OCI-LY7 (cell line): ENCODE data around the gene ANTXR1. TPM values are rescaled to one million over a fixed set of nuclear protein-coding genes. Genes with fewer than 3 reads are reported as not detected.

Experiments used
- BruUV-seq: library from RNA; stranded (reverse); fragments of 400-500 nt; replicated peaks from 2 replicates; lab custom pipeline; 2021; lab: Mats Ljungman, UMichigan
- CTCF ChIA-PET: fragments of 300-600 bp; sonication (Branson Sonifier 250); formaldehyde crosslinking; loops from one replicate; lab custom pipeline; 2022; ENCODE audit warnings: antibody characterized with exemption; ENCODE audit not compliant: unreplicated experiment; lab: Charles Lee
- POLR2A ChIA-PET: fragments of 300-600 bp; sonication (Branson Sonifier 250); formaldehyde crosslinking; loops from one replicate; lab custom pipeline; 2022; ENCODE audit warnings: antibody characterized with exemption; lab: Charles Lee
- DNase-seq: peaks from one replicate; pipeline ENCODE4 v3.0.0-alpha.2; 2015; ENCODE audit warnings: low spot score
- H2AFZ ChIP-seq: fragments of 200-600 bp; sonication (generic), shearing (Covaris generic); 2 replicates; pipeline ENCODE4 v1.6.1; 2014; ENCODE audit warnings: mild to moderate bottlenecking, antibody characterized with exemption, low read length, moderate library complexity
- H3K27ac ChIP-seq: fragments of 200-600 bp; sonication (generic); 2 replicates; pipeline ENCODE4 v1.5.1; 2014; ENCODE audit warnings: mixed run types, low read depth, mild to moderate bottlenecking, moderate library complexity, low read length, inconsistent platforms; ENCODE audit not compliant: poor library complexity, severe bottlenecking
- H3K36me3 ChIP-seq: fragments of 200-600 bp; sonication (generic); 2 replicates; pipeline ENCODE4 v1.6.1; 2014; ENCODE audit warnings: mild to moderate bottlenecking, antibody characterized with exemption, low read length, moderate library complexity, mixed read lengths; ENCODE audit not compliant: insufficient read depth
- H3K4me1 ChIP-seq: fragments of 200-600 bp; sonication (generic); 2 replicates; pipeline ENCODE4 v1.5.1; 2014; ENCODE audit warnings: mild to moderate bottlenecking, low read length; ENCODE audit not compliant: insufficient read depth, poor library complexity, severe bottlenecking
- H3K4me2 ChIP-seq: fragments of 200-600 bp; sonication (generic); 2 replicates; pipeline ENCODE4 v1.6.1; 2014; ENCODE audit warnings: mild to moderate bottlenecking, low read length
- H3K4me3 ChIP-seq: fragments of 200-600 bp; sonication (generic); 2 replicates; pipeline ENCODE4 v1.5.1; 2014; ENCODE audit warnings: mild to moderate bottlenecking, low read depth, low read length; ENCODE audit not compliant: poor library complexity, severe bottlenecking
- H3K79me2 ChIP-seq: fragments of 200-600 bp; sonication (generic); 2 replicates; pipeline ENCODE4 v1.6.1; 2016; ENCODE audit warnings: low read depth, mild to moderate bottlenecking, low read length, moderate library complexity, mixed read lengths; ENCODE audit not compliant: insufficient read depth
- H3K9me2 ChIP-seq: fragments of 200-600 bp; sonication (generic); 2 replicates; pipeline ENCODE4 v1.6.1; 2016; ENCODE audit warnings: mild to moderate bottlenecking, low read length, mixed read lengths; ENCODE audit not compliant: insufficient read depth
- H3K9me3 ChIP-seq: fragments of 200-600 bp; sonication (generic); 2 replicates; pipeline ENCODE4 v1.6.1; 2014; ENCODE audit warnings: mild to moderate bottlenecking, mixed run types, low read length, mixed read lengths
- H4K20me1 ChIP-seq: fragments of 200-600 bp; sonication (generic); 2 replicates; pipeline ENCODE4 v1.6.1; 2014; ENCODE audit warnings: mild to moderate bottlenecking, antibody characterized with exemption, low read length, moderate library complexity, mixed read lengths; ENCODE audit not compliant: insufficient read depth
- CTCF ChIP-seq: fragments of 200-600 bp; sonication (generic); conservative IDR thresholded peaks from 2 replicates; pipeline ENCODE4 v1.5.1; 2014; ENCODE audit warnings: mild to moderate bottlenecking, antibody characterized with exemption, low read length, moderate library complexity, mixed read lengths
- EZH2phosphoT487 ChIP-seq: fragments of 200-600 bp; sonication (generic); IDR thresholded peaks from 2 replicates; pipeline ENCODE4 v1.6.1; 2018; ENCODE audit warnings: low read depth, borderline replicate concordance, mild to moderate bottlenecking, mixed run types, antibody characterized with exemption, low read length, moderate library complexity, mixed read lengths
- intact Hi-C: fragments of 100-400 bp; cut with micrococcal nuclease; formaldehyde crosslinking; loops from one replicate; pipeline ENCODE4 v1.10.0; 2022; ENCODE audit not compliant: unreplicated experiment
- total RNA-seq, 2 experiments: library from RNA; depleted of rRNA in 1 of 2; stranded (reverse); fragments of >200 nt in 1 of 2; shearing (Covaris generic) in 1 of 2; gene quantifications; 2 replicates each; pipeline ENCODE4 v1.2.3, GENCODE V29; 2014 to 2022

ANTXR1 gene
- total RNA-seq, 2 experiments from 2014 or later, result not detected

- H3K4me2 ChIP-seq, result no peak overlapping the region
- no peaks in the 10 kb centered on the region for H3K4me1 ChIP-seq
- BruUV-seq, result no TSS peak
- no peaks in the 10 kb centered on the region for H3K79me2 ChIP-seq
- H3K4me3 ChIP-seq, result no peak overlapping the region
- no peak for TF ChIP-seq CTCF
- ChIA-PET CTCF (no interaction called here), POLR2A (no interaction called here)
- H3K36me3 ChIP-seq, result no peaks in the 10 kb centered on the region
- H3K9me3 ChIP-seq, result peaks cover 7% of the 10 kb centered on the region; the same call in 1 of the 2 replicates
- intact Hi-C loops, result no loop called here
- DNase-seq, result no peak
- no peaks in the 10 kb centered on the region for H4K20me1 ChIP-seq
- H3K27ac ChIP-seq, result no peak overlapping the region
- H3K9me2 ChIP-seq, result no peaks in the 10 kb centered on the region
- H2AFZ ChIP-seq, result no peak overlapping the region
These were observed 197.4 kb downstream of the ANTXR1 start for GRCh38 chr2:69210385-69210784.

GRCh38 chr2:69211048-69211447 lies 198.1 kb downstream of the ANTXR1 start:
- no peak overlapping the region for H3K4me2 ChIP-seq
- BruUV-seq, result no TSS peak
- H3K4me3 ChIP-seq, result no peak overlapping the region
- TF ChIP-seq EZH2phosphoT487, result no peak
- intact Hi-C loops, result no loop called here
- no peaks in the 10 kb centered on the region for H4K20me1 ChIP-seq
- no peaks in the 10 kb centered on the region for H3K4me1 ChIP-seq
- H3K9me2 ChIP-seq, result no peaks in the 10 kb centered on the region
- no peaks in the 10 kb centered on the region for H3K79me2 ChIP-seq
- ChIA-PET POLR2A (no interaction called here), CTCF (no interaction called here)
- H3K9me3 ChIP-seq, result peaks cover 7% of the 10 kb centered on the region; the same call in 1 of the 2 replicates
- H3K27ac ChIP-seq, result no peak overlapping the region
- no peak for DNase-seq
- no peak overlapping the region for H2AFZ ChIP-seq
- H3K36me3 ChIP-seq, result no peaks in the 10 kb centered on the region

GRCh38 chr2:69211686-69212085 lies 198.7 kb downstream of the ANTXR1 start:
- no peak overlapping the region for H3K4me2 ChIP-seq
- no peak overlapping the region for H2AFZ ChIP-seq
- no peaks in the 10 kb centered on the region for H4K20me1 ChIP-seq
- intact Hi-C loops, result no loop called here
- no peaks in the 10 kb centered on the region for H3K4me1 ChIP-seq
- H3K4me3 ChIP-seq, result no peak overlapping the region
- no peak for DNase-seq
- no peaks in the 10 kb centered on the region for H3K9me2 ChIP-seq
- ChIA-PET POLR2A (no interaction called here), CTCF (no interaction called here)
- H3K27ac ChIP-seq, result no peak overlapping the region
- peaks cover 7% of the 10 kb centered on the region; the same call in 1 of the 2 replicates for H3K9me3 ChIP-seq
- no TSS peak for BruUV-seq
- TF ChIP-seq EZH2phosphoT487 (no peak), CTCF (no peak)
- H3K79me2 ChIP-seq, result no peaks in the 10 kb centered on the region
- H3K36me3 ChIP-seq, result no peaks in the 10 kb centered on the region
